Measurements from ENCODE around the gene VKORC1L1. TPM values are rescaled to one million over a fixed set of nuclear protein-coding genes. Genes with fewer than 3 reads are reported as not detected.
A peak's percentile ranks its signal among the peaks of the same experiment; 100 is the strongest.

The VKORC1L1 gene
- polyA plus RNA-seq, 2 of the 4 experiments (the other 2 are of a cell fraction) = 28.3 to 36.7 TPM

- Histone ChIP-seq H3K9me3 (no peaks in the 10 kb centered on the region), H3K4me2 (no peak overlapping the region), H3K4me3 (no peak overlapping the region), H3K4me1 (no peaks in the 10 kb centered on the region), H3K27ac (no peak overlapping the region)
- TF ChIP-seq CHD2 (IDR thresholded peaks at IDR 0.05; ENCODE audit: low read length, partially characterized antibody) (no peak), ZNF302 (CRISPR knock-in tag; IDR thresholded peaks at IDR 0.05) (no peak), ZSCAN20 (CRISPR knock-in tag; IDR thresholded peaks at IDR 0.05) (no peak), HOXA7 (CRISPR knock-in tag; IDR thresholded peaks at IDR 0.05) (no peak), POLR2A (IDR thresholded peaks at IDR 0.05; ENCODE audit: low read length) (no peak), HEYL (CRISPR knock-in tag; IDR thresholded peaks at IDR 0.05) (no peak), MYC (IDR thresholded peaks at IDR 0.05; ENCODE audit: borderline replicate concordance, low read length) (no peak), FOSL2 (IDR thresholded peaks at IDR 0.05) (no peak), FOSL2 (CRISPR knock-in tag; IDR thresholded peaks at IDR 0.05) (no peak), EP300 (IDR thresholded peaks at IDR 0.05) (no peak), RFX5 (IDR thresholded peaks at IDR 0.05) (no peak), MAX (IDR thresholded peaks at IDR 0.05) (no peak), ATOH8 (CRISPR knock-in tag; IDR thresholded peaks at IDR 0.05; ENCODE audit: low read depth) (no peak), RARB (CRISPR knock-in tag; IDR thresholded peaks at IDR 0.05) (no peak), ESRRA (IDR thresholded peaks at IDR 0.05; ENCODE audit: borderline replicate concordance, low read length) (no peak), FOXS1 (CRISPR knock-in tag; IDR thresholded peaks at IDR 0.05) (no peak), GATA3 (IDR thresholded peaks at IDR 0.05; ENCODE audit: borderline replicate concordance) (no peak), HDAC2 (IDR thresholded peaks at IDR 0.05) (no peak), NR3C1 (IDR thresholded peaks at IDR 0.05) (no peak)
- WGBS (ENCODE audit: missing lambda C conversion rate) = 90% methylated on average over 8 of the region's 9 CpGs
- no peak for FAIRE-seq
- ChIA-PET POLR2A (no interaction called here), CTCF (no interaction called here)
- ATAC-seq = peak in 1 of 2 experiments; percentile 17; a peak in 1 of 6 replicates
- no peak for DNase-seq (ENCODE audit: low read depth in 1 of 2, low spot score in 1 of 2)
Observed at GRCh38 chr7:65974876-65975275, 102.0 kb downstream of the VKORC1L1 start.

GRCh38 chr7:65975814-65976445 is 103.1 kb downstream of the VKORC1L1 start:
- FAIRE-seq = no peak
- H3K4me3 ChIP-seq = no peak overlapping the region
- no peak for DNase-seq (ENCODE audit: low read depth in 1 of 2, low spot score in 1 of 2)
- H3K4me2 ChIP-seq = no peak overlapping the region
- CTCF ChIA-PET = no interaction called here
- no peak overlapping the region for H3K27ac ChIP-seq
- H3K4me1 ChIP-seq = peaks cover 7% of the 10 kb centered on the region; the same call in 1 of the 3 replicates
- H3K9me3 ChIP-seq = no peaks in the 10 kb centered on the region
- POLR2A ChIA-PET = no interaction called here
- ATAC-seq = no peak
- TF ChIP-seq FOSB (CRISPR knock-in tag; IDR thresholded peaks at IDR 0.05) (no peak), POLR2A (IDR thresholded peaks at IDR 0.05; ENCODE audit: low read length) (no peak), BHLHE40 (IDR thresholded peaks at IDR 0.05; ENCODE audit: low read depth, low read length) (no peak), FOSL2 (IDR thresholded peaks at IDR 0.05) (no peak), FOSL2 (CRISPR knock-in tag; IDR thresholded peaks at IDR 0.05) (no peak), NR3C1 (IDR thresholded peaks at IDR 0.05) (no peak), ELK1 (IDR thresholded peaks at IDR 0.05; ENCODE audit: low read depth, low read length) (no peak), ZFP36 (IDR thresholded peaks at IDR 0.05; ENCODE audit: borderline replicate concordance, partially characterized antibody) (no peak), HEYL (CRISPR knock-in tag; IDR thresholded peaks at IDR 0.05) (no peak), EHMT2 (IDR thresholded peaks at IDR 0.05; ENCODE audit: low read depth) (no peak), TP53 (CRISPR knock-in tag; IDR thresholded peaks at IDR 0.05) (no peak), RAD21 (conservative IDR thresholded peaks at IDR 0.05 in 1 of 2, IDR thresholded peaks at IDR 0.05 in 1 of 2) (no peak)
- TF ChIP-seq, protein P1, sequence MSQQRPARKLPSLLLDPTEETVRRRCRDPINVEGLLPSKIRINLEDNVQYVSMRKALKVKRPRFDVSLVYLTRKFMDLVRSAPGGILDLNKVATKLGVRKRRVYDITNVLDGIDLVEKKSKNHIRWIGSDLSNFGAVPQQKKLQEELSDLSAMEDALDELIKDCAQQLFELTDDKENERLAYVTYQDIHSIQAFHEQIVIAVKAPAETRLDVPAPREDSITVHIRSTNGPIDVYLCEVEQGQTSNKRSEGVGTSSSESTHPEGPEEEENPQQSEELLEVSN (IDR thresholded peaks at IDR 0.05; ENCODE audit: borderline replicate concordance, low read depth) = no peak
- TF ChIP-seq, protein P2, sequence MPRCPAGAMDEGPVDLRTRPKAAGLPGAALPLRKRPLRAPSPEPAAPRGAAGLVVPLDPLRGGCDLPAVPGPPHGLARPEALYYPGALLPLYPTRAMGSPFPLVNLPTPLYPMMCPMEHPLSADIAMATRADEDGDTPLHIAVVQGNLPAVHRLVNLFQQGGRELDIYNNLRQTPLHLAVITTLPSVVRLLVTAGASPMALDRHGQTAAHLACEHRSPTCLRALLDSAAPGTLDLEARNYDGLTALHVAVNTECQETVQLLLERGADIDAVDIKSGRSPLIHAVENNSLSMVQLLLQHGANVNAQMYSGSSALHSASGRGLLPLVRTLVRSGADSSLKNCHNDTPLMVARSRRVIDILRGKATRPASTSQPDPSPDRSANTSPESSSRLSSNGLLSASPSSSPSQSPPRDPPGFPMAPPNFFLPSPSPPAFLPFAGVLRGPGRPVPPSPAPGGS (IDR thresholded peaks at IDR 0.05) = no peak
- 95% methylated on average over 11 of the region's 11 CpGs for WGBS (ENCODE audit: missing lambda C conversion rate)
